Stimulated activated CD4-positive, alpha-beta T cell treated with anti-CD3 and anti-CD28 coated beads, Interleukin-2, amount 100 ng/mL, for 4 hours (primary cell): ENCODE results near the gene TMEM45A.
"Not testable (repeated sequence)": the region's sequence is repeated elsewhere in the genome, so short reads cannot be mapped to it uniquely, and the experiment has no call there.

Source experiments
- DNase-seq: peaks from one replicate; pipeline ENCODE4 v3.0.0-alpha.2; 2020; ENCODE audit warnings: low read depth

The TMEM45A gene

DNA sequence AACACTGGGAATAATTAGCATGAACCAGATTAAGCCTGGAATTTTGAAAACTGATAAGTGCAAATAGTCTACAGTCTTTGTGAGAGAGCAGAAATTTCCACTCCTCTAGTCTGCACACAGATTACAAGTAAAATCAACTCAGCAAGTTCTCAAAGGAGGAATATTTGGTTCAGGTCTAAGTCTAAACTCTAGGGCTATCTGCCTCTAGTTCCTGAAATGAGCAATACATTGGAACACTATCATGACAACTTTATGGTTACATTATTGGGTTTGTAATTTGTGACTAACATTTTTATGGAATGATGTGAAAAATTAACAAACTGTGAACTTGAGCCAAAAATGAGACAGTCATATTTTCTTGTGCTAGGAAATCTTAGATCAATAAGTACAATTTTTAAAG, 86.2 kb downstream of the TMEM45A start:
- no peak for DNase-seq

DNA sequence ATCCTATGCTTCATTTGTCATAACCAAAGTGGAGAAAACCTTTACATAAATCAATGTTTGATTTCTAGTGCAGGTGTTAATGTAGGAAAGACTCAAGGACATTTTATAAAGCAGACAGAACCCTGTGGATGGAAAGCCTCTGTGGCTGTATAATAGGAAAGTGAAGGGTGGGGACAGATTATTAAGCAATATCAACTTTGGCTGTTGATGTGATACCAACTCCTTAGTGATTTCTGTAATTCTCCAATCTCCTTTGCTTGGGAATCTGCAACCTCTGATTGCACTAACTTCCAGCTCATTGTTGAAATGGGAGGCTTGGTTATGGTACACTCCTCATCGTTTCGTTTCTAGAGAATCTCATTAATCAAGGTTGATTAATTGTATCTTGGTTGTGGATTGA, 87.7 kb downstream of the TMEM45A start:
- DNase-seq, result no peak

GRCh38 chr3:100581650-100582049, 89.2 kb downstream of the TMEM45A start:
- DNase-seq, result no peak

- DNase-seq, result not testable (repeated sequence)
Measured at GRCh38 chr3:100582157-100582556, 89.7 kb downstream of the TMEM45A start.

DNA sequence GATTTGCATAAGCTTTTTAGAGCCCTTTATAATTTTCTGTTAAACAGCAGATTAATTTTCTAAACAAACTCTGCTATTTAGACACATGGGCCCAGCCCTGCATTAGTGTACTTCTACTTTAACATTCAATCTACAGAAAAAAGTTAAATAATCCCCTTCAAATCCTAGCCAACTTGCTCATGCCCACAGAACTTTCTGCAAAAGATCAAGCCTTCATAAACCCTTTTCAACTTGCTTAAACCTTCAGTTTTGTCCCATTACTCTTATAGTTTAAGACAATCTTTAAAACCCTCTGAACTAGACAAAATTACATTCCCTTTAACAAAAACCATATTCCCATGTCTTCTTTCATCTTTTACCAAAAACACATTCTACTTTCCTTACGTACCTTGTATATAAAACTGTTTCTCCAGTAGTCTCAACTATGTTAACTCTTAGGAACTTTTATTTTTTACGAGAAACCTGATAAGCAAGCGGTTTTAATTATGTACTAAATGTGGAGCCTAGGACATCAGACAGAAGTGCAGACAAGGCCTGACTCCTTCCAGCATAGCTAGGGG, 91.8 kb downstream of the TMEM45A start:
- no peak for DNase-seq

- DNase-seq, result no peak
Measured at GRCh38 chr3:100586832-100587231, 94.4 kb downstream of the TMEM45A start.

DNA sequence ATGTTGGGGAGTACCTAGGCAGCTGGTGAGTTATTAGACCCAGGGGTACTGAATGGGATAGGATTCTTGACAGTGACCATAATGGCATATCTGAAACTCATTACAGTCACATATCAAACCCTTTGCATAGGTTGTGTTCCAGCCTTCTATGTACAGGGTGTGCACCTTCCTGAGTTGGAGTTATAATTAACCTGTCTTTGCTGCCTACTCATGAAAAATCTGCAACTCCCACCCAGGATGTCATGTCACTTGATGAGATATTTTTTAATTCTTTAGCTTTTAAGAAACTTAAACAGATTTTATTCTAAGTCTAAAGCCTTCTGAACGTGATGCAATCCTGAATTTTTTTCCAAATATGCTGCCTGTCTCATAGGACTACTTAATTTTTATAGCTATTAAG, 95.8 kb downstream of the TMEM45A start:
- no peak for DNase-seq

- DNase-seq, result peak; percentile 36
Measured at GRCh38 chr3:100590114-100590839, 97.9 kb downstream of the TMEM45A start.

DNA sequence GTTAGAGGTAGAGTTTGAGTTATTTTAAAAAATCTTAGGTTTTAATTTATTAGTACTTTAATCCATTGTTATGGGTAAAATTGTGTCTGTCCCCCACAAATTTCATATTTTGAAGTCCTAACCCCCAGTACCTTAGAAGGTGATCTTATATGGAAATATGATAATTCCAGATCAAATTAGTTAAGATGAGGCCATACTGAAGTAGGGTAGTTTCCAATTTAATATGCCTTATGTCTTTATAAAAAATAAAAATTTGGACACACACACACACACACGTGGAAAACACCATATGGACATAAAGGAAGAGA, 98.4 kb downstream of the TMEM45A start:
- DNase-seq, result no peak

GRCh38 chr3:100591411-100591810, 99.0 kb downstream of the TMEM45A start:
- no peak for DNase-seq

GRCh38 chr3:100600181-100601042, 108.0 kb downstream of the TMEM45A start:
- no peak for DNase-seq

GRCh38 chr3:100602506-100603444, 110.4 kb downstream of the TMEM45A start:
- no peak for DNase-seq

GRCh38 chr3:100603469-100603868, 111.0 kb downstream of the TMEM45A start:
- no peak for DNase-seq

- DNase-seq, result no peak
Measured at GRCh38 chr3:100605358-100605757, 112.9 kb downstream of the TMEM45A start.

GRCh38 chr3:100606894-100607512, 114.6 kb downstream of the TMEM45A start:
- no peak for DNase-seq

GRCh38 chr3:100609305-100609704, 116.9 kb downstream of the TMEM45A start, which contains the start of gene ADGRG7:
TSS of gene ADGRG7 (plus strand) at chr3:100609601. CDS start at chr3:100609857, 256 bp downstream.
- DNase-seq, result no peak

DNA sequence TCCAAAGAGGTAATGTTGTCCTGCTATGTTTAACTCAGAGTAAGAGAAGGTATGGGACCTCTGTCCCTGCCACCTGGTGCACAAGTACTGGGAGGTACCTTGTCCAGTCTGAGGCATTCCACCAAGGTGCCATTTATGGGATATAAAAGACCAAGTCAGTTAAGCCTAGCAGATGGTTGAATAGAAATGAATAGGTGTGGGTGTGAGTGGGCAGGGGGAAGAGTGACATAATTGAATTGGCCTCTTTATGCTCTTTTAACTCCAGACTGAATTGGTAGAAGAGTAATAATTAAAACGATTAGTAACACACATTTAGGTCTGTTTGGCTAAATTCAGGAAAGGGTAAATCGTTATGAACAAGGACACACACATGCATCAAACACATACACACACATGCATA, 117.5 kb downstream of the TMEM45A start:
- DNase-seq, result no peak

DNA sequence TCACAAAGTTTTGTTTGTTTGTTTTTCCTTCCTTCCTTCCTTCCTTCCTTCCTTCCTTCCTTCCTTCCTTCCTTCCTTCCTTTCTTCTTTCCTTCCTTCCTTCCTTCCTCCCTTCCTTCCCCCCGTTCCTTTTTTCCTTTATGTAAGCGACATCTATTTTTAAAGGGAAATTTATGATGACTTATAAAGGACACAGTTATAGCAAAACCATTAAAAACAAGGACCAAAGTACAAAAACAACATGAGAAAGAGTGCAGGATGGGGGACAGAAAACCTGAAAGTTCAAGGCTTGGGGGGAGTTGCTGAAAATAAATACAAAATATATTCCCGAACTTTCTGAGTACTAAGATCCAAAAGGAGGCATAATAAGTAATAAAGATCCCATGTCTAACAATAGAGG, 118.8 kb downstream of the TMEM45A start:
- DNase-seq, result no peak

GRCh38 chr3:100613721-100614390, 121.4 kb downstream of the TMEM45A start:
- DNase-seq, result no peak

DNA sequence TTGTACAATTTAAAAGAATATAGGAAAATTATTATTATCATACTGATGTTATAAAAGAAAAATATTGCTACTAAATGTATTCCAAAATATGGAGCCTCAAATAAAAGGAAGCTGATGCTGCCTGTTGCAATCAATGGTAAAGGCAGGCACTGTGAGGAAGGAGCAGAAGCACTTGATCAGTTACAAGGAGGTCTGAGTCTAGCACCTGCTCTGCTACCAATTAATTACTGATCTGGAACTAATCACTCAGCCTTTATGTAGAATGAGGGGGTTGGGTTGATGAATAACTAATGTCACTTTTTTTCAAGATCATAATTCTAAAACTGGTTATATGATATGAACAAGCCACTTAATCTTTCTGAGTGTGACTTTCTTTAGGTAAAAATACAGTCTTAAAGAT, 122.5 kb downstream of the TMEM45A start:
- DNase-seq, result no peak

GRCh38 chr3:100615684-100616083, 123.3 kb downstream of the TMEM45A start:
- DNase-seq, result no peak
